ENCODE data around the gene C2CD2.

DNA sequence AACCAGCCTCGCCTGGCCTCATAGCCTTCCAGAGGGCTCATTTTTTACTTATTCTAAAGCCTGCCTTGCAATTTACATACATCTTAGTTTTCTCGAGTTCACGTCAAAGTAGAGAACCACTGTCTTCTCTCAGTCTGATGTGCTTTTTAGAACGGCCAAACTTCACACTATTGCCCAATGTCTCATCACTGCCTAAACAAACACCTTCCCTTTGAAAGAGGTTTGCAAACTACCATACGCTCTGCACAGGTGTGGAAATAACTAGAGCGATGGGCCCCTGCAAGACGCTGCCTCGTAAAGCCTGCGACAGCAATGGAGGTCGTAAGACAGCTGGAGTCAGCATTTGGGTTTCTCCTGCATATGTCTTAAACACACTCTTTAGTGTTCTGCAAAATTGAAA is 97.2 kb downstream of the C2CD2 start:
- TF ChIP-seq GATA2 (IDR thresholded peaks at IDR 0.05; ENCODE audit: low read depth, low read length) (no peak), GATA3 (IDR thresholded peaks at IDR 0.05; ENCODE audit: low read depth, low read length) (no peak)

Data from SH-SY5Y (cell line).